SIG-M5 treated with dmso at 0.1 percent for 504 hours (cell line): ENCODE results near the gene RNF175.

Experiments used
- DNase-seq: peaks from one replicate; lab custom pipeline; 2025; ENCODE audit not compliant: unreplicated experiment; lab: John Stamatoyannopoulos, UW

The RNF175 gene

DNA sequence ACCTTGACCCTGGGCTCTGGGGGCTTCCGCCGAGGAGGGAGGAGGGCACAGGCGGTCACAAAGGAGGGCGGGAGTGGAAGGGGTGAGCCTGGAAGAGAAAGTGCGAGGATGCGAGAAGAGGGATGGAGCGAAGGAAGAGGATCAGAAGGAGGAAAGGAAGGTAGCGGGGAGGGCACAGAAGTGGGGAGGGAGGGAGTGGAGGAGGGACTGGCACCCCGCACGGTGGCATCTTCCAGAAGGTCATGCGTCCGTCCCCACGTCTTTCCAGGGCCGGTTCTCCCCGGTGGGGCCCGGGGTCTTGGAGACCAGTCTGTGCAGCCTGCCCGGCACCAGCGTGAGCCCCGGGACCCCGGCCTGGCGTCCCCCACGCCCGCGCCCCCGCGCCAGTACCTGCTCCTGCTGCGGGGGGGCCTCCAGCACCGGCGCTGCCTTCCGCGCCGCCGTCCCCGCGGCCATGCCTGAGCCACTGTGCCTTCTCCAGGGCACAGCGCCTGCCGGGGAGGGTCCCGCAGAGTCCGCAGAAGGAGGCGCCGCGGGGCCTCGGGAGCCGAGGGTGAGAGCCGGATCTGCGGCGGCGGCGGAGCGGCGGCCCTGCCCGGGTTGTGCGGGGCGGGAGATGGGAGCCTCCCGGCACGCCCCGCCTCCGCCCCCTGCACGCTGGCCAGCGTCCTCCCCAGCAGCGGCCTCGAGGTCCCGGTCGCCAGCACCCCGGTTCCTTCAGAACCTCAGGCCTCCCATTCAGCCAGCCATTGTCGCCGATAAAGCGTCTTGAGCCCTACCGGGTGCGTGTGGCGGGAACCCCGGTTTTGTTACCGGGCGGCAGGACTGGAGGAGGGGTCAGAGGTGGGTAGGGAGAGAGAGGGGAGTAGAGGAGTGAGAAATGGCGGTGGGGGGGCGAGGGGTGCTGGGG lies at the start of gene RNF175:
TSS of gene RNF175 (minus strand) at position 618 of the 910 bp plus-strand sequence. CDS start at position 456, 162 bp downstream.
- DNase-seq: no peak

- no peak for DNase-seq
Measured at GRCh38 chr4:153809307-153809706, 49.5 kb upstream of the RNF175 start.

DNA sequence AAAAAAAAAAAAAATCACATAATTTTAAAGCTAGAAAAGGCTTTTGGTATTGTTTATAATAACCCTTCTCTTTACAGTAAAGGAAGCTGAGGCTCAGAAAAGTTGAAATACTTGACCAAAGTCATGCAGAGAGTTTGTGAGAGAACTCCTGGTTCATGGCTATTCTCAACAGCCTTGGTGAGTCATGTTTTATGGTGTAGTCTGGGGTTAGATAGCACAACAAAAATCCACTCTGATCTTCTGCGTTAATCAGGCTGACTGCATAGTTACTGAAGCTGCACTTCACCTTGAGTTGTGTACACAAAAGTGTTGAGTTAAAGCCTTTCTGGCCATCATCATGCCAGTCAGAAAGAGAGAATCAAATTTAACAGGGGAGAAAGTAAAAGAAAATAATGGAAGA lies 48.4 kb upstream of the RNF175 start:
- no peak for DNase-seq

DNA sequence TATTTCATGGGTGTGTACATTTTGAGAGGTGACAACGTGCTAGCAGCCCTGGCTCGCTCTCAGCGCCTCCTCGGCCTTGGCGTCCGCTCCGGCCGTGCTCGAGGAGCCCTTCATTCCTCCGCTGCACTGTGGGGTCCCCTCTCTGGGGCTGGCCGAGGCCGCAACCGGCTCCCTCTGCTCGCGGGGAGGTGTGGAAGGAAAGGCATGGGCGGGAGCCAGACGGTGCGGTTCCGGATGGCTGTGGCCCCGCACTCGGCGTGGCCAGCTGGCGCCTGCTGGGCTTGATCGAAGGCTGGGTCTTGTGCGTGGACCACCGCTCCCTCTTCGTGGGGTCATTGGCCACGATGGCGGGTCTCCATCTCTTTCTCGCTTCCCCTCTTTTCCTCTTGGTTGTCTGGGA lies 46.2 kb upstream of the RNF175 start:
- DNase-seq: no peak

DNA sequence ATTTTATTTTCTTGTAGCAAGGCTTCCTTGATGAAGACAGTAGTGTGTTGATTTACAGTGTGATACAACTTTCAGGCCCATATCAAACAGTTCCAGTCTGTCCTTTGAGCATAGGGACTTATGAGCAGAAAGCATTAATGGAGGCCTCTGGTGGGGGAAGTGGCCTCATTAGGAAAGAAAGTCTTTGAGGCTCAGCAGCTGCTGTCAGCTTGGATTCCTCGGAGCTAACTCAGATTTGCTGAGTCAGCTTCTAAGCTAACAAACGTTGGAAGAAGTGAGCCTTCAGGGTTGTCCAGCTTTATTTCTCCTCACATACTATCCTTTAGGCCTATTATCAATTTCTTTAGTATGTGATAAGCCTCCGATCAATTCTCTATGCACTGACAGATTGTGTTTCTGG lies 44.9 kb upstream of the RNF175 start:
- no peak for DNase-seq

GRCh38 chr4:153799694-153800074 lies 39.9 kb upstream of the RNF175 start:
- DNase-seq: no peak

DNA sequence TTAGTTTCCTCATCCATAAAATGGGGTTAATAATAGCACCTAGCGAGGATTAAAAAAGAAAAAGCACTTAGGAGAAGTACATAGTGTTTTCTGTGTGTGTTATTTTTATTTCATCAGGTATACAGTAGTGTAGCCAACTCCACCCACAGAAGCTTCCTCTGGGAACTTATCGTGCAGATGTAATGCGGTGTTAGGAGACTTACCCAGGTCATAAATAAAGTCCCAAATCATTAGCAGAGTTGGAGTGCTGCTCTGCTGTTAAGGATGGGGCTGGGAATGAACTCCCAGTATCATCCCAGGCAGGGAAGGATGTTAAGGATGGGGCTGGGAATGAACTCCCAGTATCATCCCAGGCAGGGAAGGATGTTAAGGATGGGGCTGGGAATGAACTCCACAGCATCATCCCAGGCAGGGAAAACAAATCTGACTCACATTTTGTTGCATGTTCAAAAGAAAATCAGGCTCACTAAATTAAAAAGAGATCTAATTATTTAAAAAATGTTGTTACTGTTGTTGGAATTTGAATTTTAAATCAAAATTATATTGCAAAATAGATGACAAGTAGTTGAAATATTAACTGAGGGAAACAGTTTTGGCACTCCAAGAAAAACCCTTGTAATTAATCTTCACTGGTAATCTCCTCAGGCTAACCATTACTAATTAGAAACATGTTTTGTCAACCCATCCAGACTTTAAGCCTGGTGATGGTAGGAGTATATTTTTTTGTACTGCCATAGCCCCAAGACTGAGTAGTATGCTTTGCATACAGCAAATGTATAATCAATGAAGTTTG lies 39.3 kb upstream of the RNF175 start:
- DNase-seq: no peak

GRCh38 chr4:153798420-153798819 lies 38.6 kb upstream of the RNF175 start:
- no peak for DNase-seq

GRCh38 chr4:153794006-153794405 lies 34.2 kb upstream of the RNF175 start:
- no peak for DNase-seq

DNA sequence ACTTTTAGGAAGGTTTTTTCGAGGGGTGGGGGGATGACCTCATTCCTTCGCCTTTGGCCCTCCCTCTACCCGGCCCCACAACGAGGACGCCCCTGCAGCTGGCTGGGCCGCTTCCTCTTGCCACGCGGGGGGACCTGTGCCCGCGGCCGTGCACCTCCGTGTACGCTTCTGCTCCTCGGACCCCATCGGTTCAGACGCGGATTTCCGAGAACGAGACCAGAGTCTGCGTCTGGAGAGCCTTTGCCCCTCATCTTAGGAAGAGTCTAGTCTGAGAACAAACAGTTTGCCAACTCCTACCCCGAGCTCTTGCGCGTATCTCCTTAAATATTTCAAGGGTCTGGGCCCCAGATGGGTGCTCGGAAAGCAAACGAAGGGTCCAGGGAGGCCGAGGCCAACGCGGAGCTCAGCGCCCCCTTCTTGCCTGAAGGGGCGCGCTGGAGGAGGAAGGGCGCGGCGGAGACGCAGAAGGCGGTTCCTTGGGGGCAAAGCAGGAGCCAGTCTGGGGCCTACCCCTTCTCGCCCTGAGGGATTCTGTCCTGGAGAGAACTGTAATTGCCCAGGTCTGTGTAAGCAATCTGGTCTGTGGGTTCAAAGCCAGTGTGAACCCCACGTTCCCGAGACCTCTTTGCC lies 32.9 kb upstream of the RNF175 start:
- no peak for DNase-seq

DNA sequence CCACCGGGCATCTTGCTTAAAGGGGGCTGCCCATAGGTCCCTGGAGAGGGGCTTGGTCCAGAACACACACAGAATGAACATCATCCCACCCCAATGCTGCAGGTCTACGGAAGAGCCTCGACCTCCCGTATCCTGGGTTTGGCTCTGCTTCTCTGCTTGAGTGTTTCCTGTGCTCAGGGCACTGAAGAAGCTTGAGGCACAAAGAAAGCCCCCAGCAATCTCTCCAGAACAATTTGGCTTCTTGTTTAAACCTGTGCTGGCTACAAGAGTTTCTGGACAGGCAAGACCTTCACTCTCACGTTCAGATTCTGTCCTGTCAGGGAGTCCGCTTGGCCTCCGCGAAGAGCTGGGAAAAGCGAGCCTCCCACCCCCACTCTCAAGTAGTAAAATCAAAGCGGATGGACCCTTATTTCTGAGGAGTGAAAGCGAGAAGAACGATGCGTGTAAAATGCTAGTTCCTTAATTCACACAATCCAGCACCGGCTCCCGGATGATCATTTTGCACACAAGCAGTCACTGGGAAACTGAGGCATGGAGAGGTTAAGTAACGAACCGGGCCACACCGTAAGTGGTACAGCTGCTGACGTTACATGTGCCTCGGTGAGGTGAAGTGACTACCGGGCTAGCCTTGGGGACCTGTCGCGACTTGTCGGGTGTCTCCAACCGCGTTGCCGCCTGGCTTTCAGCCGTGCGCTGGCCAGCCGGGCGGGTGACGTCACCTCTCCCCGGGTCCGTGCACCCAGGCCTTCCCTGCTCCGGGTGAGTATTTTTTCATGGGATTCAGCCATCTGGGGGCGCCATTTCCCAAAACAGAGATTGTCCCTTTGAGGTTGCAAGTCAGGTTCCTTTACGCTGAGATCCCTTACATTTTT lies 32.2 kb upstream of the RNF175 start:
- no peak for DNase-seq

- DNase-seq: no peak
Measured at GRCh38 chr4:153790962-153791551, 31.2 kb upstream of the RNF175 start.

DNA sequence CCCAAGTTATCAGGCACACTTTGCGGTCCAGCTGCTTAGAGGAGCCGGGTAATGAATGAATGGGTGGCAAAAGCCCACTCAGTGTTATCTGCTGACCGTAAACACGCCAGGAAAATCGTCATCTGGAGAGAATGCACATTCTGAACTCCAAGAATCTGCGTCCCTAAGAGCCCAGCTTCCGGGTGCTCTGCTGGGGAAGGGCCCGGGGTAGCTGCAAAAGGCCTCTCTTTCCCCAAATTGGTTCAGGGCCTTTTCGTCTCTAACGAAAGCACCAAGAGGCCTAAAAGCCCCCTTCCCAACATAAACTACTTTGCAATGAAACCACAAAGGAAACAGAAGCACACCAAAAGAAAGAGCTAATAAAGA lies 30.7 kb upstream of the RNF175 start:
- no peak for DNase-seq

- no peak for DNase-seq
Measured at GRCh38 chr4:153789741-153790499, 30.1 kb upstream of the RNF175 start.

GRCh38 chr4:153788413-153789276 lies 28.8 kb upstream of the RNF175 start, which contains the start of gene SFRP2:
TSS of gene SFRP2 (minus strand) at chr4:153789083. CDS start at chr4:153788835, 248 bp downstream.
- no peak for DNase-seq

DNA sequence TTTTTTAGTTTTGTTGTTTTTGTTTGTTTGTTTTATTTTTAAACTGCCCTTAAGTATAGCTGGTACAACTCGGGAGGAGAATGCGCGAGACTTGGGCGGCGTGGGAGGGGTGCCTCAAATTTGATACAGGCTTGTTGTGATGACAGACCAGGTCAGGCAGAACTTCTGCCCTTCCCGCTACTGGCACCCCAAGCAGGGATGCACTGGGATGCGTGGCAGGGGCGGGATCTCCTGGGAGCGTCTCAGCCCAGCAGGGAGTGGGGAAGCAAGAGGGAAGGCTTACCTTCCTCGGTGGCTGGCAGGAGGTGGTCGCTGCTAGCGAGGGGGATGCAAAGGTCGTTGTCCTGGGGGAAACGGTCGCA lies 28.2 kb upstream of the RNF175 start:
- DNase-seq: no peak

DNA sequence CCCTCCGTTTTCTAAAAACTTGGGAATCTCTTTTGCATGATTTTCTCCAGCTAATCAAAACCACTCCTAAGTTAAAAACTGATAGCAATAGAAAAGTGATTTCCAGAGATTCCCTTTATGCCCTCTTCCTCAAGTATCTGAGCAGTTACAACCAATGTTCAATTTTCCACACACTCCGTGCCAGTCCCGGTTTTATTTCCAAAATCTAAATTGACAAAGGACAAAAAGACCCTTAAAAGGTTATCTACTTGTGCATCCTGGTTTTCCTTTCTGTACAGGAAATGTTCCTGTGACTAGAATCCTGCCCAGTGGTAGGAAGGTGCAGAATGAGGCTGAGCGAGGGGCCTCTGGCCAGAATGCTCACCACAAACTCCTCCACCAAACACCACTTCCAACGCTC lies 27.8 kb upstream of the RNF175 start:
- DNase-seq: no peak

DNA sequence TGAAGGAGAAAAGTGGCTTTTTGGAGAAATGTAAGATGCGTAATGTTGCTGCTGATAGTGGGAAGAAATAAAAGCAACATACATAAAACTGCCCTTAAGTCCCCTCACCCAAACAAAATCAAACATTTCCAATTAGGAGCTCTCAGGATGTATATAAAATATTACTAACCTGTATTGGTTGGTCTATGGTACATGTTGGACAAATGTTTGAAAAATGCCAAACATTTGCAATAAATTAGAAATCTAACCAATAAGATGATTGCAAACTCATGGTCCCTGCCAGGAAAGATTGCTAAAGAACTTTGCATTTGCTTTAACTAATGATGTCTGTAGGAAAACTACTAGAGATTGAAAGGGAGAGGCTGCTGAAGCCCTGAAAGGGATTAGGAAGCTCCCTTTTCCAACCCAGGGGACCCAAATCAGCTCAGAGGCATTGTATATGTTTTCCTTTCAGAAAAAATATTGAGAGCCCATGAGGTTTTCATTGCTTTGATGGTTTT lies 27.3 kb upstream of the RNF175 start:
- DNase-seq: no peak
